Measurements from ENCODE around the gene TSSK2.

TSSK2 gene

GRCh38 chr22:19125474-19126308 is 5.4 kb upstream of the TSSK2 start:
- no peak for DNase-seq

- DNase-seq: no peak
These were observed 4.5 kb upstream of the TSSK2 start for GRCh38 chr22:19126309-19127273.

- no peak for DNase-seq
These were observed 3.6 kb upstream of the TSSK2 start for GRCh38 chr22:19127329-19128008.

GRCh38 chr22:19128009-19128401 is 3.1 kb upstream of the TSSK2 start:
- no peak for DNase-seq

- no peak for DNase-seq
These were observed 2.0 kb upstream of the TSSK2 start for GRCh38 chr22:19128946-19129727.

GRCh38 chr22:19129871-19130270 is 1.2 kb upstream of the TSSK2 start:
- DNase-seq: no peak

- DNase-seq: no peak
These were observed 542 bp downstream of the TSSK2 start for GRCh38 chr22:19131685-19132015.

GRCh38 chr22:19132153-19132552 is 1.0 kb downstream of the TSSK2 start:
- DNase-seq: no peak

- no peak for DNase-seq
These were observed 1.7 kb downstream of the TSSK2 start for GRCh38 chr22:19132693-19133400.

GRCh38 chr22:19133561-19133960 is 2.5 kb downstream of the TSSK2 start:
- no peak for DNase-seq

GRCh38 chr22:19134176-19134831 is 3.2 kb downstream of the TSSK2 start:
- no peak for DNase-seq

GRCh38 chr22:19134874-19135273 is 3.8 kb downstream of the TSSK2 start:
- DNase-seq: no peak

GRCh38 chr22:19136915-19137314 is 5.8 kb downstream of the TSSK2 start:
- DNase-seq: no peak

GRCh38 chr22:19137384-19138216 is 6.5 kb downstream of the TSSK2 start:
- DNase-seq: no peak

- DNase-seq: no peak
These were observed 7.3 kb downstream of the TSSK2 start for GRCh38 chr22:19138217-19139000.

GRCh38 chr22:19139001-19139356 is 7.9 kb downstream of the TSSK2 start:
- no peak for DNase-seq

- no peak for DNase-seq
These were observed 8.9 kb downstream of the TSSK2 start for GRCh38 chr22:19139974-19140373.

GRCh38 chr22:19142394-19142793 is 11.3 kb downstream of the TSSK2 start:
- no peak for DNase-seq

- DNase-seq: no peak
These were observed 12.1 kb downstream of the TSSK2 start for GRCh38 chr22:19143212-19143611.

GRCh38 chr22:19143967-19144400 is 12.9 kb downstream of the TSSK2 start:
- no peak for DNase-seq

Data from kidney glomerular epithelial cell (primary cell).